Measurements from ENCODE around the gene SNX24.

SNX24 gene

GRCh38 chr5:122919969-122920368 is 74.6 kb downstream of the SNX24 start:
- DNase-seq = no peak
- TF ChIP-seq EZH2 (IDR thresholded peaks at IDR 0.05; ENCODE audit: borderline replicate concordance, low read depth, low read length, severe bottlenecking) (no peak), CTCF (IDR thresholded peaks at IDR 0.05; ENCODE audit: borderline replicate concordance, extremely low read depth, low read length, poor library complexity, severe bottlenecking) (no peak)

GRCh38 chr5:122921826-122922225 is 76.4 kb downstream of the SNX24 start:
- TF ChIP-seq EZH2 (IDR thresholded peaks at IDR 0.05; ENCODE audit: borderline replicate concordance, low read depth, low read length, severe bottlenecking) (no peak), CTCF (IDR thresholded peaks at IDR 0.05; ENCODE audit: borderline replicate concordance, extremely low read depth, low read length, poor library complexity, severe bottlenecking) (no peak)
- Histone ChIP-seq H3K4me1 (ENCODE audit: insufficient read depth, low read length) (no peaks in the 10 kb centered on the region), H3K4me2 (ENCODE audit: insufficient read depth, low read length) (no peak overlapping the region), H2AFZ (ENCODE audit: low read depth, low read length) (no peak overlapping the region), H3K27ac (ENCODE audit: low read length) (no peak overlapping the region), H3K9ac (ENCODE audit: low read depth, low read length) (no peak overlapping the region), H3K79me2 (ENCODE audit: insufficient read depth, low read length) (no peaks in the 10 kb centered on the region), H3K4me3 (ENCODE audit: low read depth in 1 of 2, low read length in 2 of 2) (no peak overlapping the region), H3K27me3 (ENCODE audit: insufficient read depth, low read length, poor library complexity) (no peaks in the 10 kb centered on the region), H3K9me3 (ENCODE audit: insufficient read depth, low read length, severe bottlenecking) (no peaks in the 10 kb centered on the region), H3K36me3 (ENCODE audit: insufficient read depth, low read length) (no peaks in the 10 kb centered on the region), H4K20me1 (ENCODE audit: insufficient read depth, low read length) (no peaks in the 10 kb centered on the region)
- no peak for DNase-seq
- no peak for ATAC-seq (ENCODE audit: insufficient read depth, low read depth)

More at GRCh38 chr5:122919969-122920368, 74.6 kb downstream of the SNX24 start:
- Histone ChIP-seq H3K4me2 (ENCODE audit: insufficient read depth, low read length) (no peak overlapping the region), H3K36me3 (ENCODE audit: insufficient read depth, low read length) (no peaks in the 10 kb centered on the region), H2AFZ (ENCODE audit: low read depth, low read length) (no peak overlapping the region), H3K27ac (ENCODE audit: low read length) (no peak overlapping the region), H3K79me2 (ENCODE audit: insufficient read depth, low read length) (no peaks in the 10 kb centered on the region), H3K9me3 (ENCODE audit: insufficient read depth, low read length, severe bottlenecking) (no peaks in the 10 kb centered on the region), H3K27me3 (ENCODE audit: insufficient read depth, low read length, poor library complexity) (no peaks in the 10 kb centered on the region), H3K4me3 (ENCODE audit: low read depth in 1 of 2, low read length in 2 of 2) (no peak overlapping the region), H3K9ac (ENCODE audit: low read depth, low read length) (no peak overlapping the region), H3K4me1 (ENCODE audit: insufficient read depth, low read length) (no peaks in the 10 kb centered on the region), H4K20me1 (ENCODE audit: insufficient read depth, low read length) (no peaks in the 10 kb centered on the region)
- ATAC-seq (ENCODE audit: insufficient read depth, low read depth) = no peak

- ATAC-seq (ENCODE audit: insufficient read depth, low read depth) = no peak
Observed at GRCh38 chr5:122924203-122924602, 78.8 kb downstream of the SNX24 start.

More at GRCh38 chr5:122924203-122924602, 78.8 kb downstream of the SNX24 start:
- Histone ChIP-seq H3K27ac (ENCODE audit: low read length) (no peak overlapping the region), H3K27me3 (ENCODE audit: insufficient read depth, low read length, poor library complexity) (no peaks in the 10 kb centered on the region), H3K9ac (ENCODE audit: low read depth, low read length) (no peak overlapping the region), H3K9me3 (ENCODE audit: insufficient read depth, low read length, severe bottlenecking) (no peaks in the 10 kb centered on the region), H3K4me1 (ENCODE audit: insufficient read depth, low read length) (no peaks in the 10 kb centered on the region), H4K20me1 (ENCODE audit: insufficient read depth, low read length) (no peaks in the 10 kb centered on the region), H3K79me2 (ENCODE audit: insufficient read depth, low read length) (no peaks in the 10 kb centered on the region), H2AFZ (ENCODE audit: low read depth, low read length) (no peak overlapping the region), H3K4me3 (ENCODE audit: low read depth in 1 of 2, low read length in 2 of 2) (no peak overlapping the region), H3K36me3 (ENCODE audit: insufficient read depth, low read length) (no peaks in the 10 kb centered on the region), H3K4me2 (ENCODE audit: insufficient read depth, low read length) (no peak overlapping the region)
- TF ChIP-seq EZH2 (IDR thresholded peaks at IDR 0.05; ENCODE audit: borderline replicate concordance, low read depth, low read length, severe bottlenecking) (no peak), CTCF (IDR thresholded peaks at IDR 0.05; ENCODE audit: borderline replicate concordance, extremely low read depth, low read length, poor library complexity, severe bottlenecking) (no peak)
- no peak for DNase-seq

All from DND-41 (cell line).